Measurements from ENCODE around the gene HJV. TPM values are rescaled to one million over a fixed set of nuclear protein-coding genes. Genes with fewer than 3 reads are reported as not detected.

HJV gene
- total and polyA plus RNA-seq, 2 experiments from 2014 or later, result 3.0 to 5.7 TPM

DNA sequence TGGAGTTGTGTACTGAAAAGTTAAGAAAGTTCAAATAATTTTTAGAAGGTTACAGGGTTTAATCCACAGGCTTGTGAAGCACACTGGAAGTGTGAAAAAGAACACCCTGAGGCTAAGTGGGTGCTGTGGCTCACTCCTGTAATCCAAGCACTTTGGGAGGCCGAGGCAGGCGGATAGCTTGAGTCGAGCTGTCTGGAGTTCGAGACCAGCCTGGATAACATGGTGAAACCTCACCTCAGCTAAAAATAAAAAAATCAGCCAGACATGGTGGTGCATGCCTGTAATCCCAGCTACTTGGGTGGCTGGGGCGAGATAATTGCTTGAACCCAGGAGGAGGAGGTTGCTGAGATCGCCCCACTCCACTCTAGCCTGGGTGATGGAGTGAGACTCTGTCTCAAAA lies 35.0 kb downstream of the HJV start:
- no peaks in the 10 kb centered on the region for H3K36me3 ChIP-seq (replicated peaks; ENCODE audit: insufficient read depth, low read depth)
- H3K4me1 ChIP-seq (ENCODE audit: insufficient read depth), result no peaks in the 10 kb centered on the region
- H3K27ac ChIP-seq, result peak overlapping the region; percentile 8
- H3K79me2 ChIP-seq, result no peaks in the 10 kb centered on the region
- H3K9me3 ChIP-seq (ENCODE audit: low read depth), result no peaks in the 10 kb centered on the region
- 94% methylated on average over 6 of the region's 6 CpGs for WGBS (ENCODE audit: low lambda C conversion rate, missing lambda C conversion rate)
- DNase-seq (ENCODE audit: low spot score), result no peak
- no peaks in the 10 kb centered on the region for H4K20me1 ChIP-seq (ENCODE audit: insufficient read depth, poor library complexity, severe bottlenecking)
- H2AFZ ChIP-seq, result no peak overlapping the region
- H3K4me2 ChIP-seq, result no peak overlapping the region
- H3K9me2 ChIP-seq (replicated peaks; ENCODE audit: insufficient read depth), result no peaks in the 10 kb centered on the region
- no peak overlapping the region for H3K4me3 ChIP-seq
- no peak for TF ChIP-seq EZH2phosphoT487 (IDR thresholded peaks at IDR 0.05; ENCODE audit: low read depth, severe bottlenecking, unreplicated experiment)
- no peaks in the 10 kb centered on the region for H3K27me3 ChIP-seq

DNA sequence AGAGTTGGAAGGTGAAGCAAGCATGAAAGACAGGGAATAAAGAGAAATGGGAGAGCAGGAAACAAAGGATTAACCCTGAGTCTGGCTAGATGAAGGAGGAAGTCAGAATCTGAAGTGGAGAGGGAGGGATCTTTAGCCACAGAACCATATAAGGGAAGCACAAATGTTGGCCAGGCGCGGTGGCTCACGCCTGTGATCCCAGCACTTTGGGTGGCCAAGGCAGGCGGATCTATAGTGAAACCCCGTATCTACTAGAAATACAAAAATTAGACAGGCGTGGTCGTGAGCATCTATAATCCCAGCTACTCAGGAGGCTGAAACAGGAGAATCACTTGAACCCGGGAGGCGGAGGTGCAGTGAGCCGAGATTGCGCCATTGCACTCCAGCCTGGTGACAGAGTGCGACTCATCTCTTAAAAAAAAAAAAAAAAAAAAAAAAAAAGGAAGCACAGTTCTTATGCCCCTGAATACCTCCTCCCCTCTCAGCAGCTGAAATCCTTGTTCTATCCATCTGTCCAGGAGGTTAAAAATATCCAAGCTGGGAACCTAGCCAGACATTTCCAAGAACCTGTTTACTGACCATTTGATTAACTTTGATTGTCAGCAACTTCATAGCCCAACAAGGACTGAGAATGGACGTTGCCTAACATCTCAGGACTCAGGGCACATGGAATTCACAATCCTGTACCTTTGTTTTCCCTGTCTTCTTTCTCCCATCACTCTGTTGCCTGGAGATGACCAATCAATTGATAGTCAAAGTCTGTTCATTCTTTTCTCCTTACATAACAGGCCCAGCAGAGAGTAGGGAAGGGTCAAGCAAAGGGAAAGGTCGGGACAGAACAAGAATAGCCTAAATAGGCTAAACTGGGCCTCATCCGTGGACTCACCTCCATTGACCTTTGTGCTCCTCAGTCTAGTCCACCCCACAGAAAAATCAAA lies 35.8 kb downstream of the HJV start:
- TF ChIP-seq EZH2phosphoT487 (IDR thresholded peaks at IDR 0.05; ENCODE audit: low read depth, severe bottlenecking, unreplicated experiment) (no peak), EZH2 (IDR thresholded peaks at IDR 0.05; ENCODE audit: borderline replicate concordance) (no peak), CTCF (IDR thresholded peaks at IDR 0.05; ENCODE audit: poor library complexity) (no peak)
- Histone ChIP-seq H3K4me3 (no peak overlapping the region), H4K20me1 (ENCODE audit: insufficient read depth, poor library complexity, severe bottlenecking) (no peaks in the 10 kb centered on the region), H3K79me2 (no peaks in the 10 kb centered on the region), H3K4me1 (ENCODE audit: insufficient read depth) (no peaks in the 10 kb centered on the region), H3K4me2 (no peak overlapping the region), H2AFZ (no peak overlapping the region), H3K27me3 (no peaks in the 10 kb centered on the region), H3K9me2 (replicated peaks; ENCODE audit: insufficient read depth) (no peaks in the 10 kb centered on the region), H3K27ac (peak overlapping the region; percentile 27), H3K36me3 (replicated peaks; ENCODE audit: insufficient read depth, low read depth) (no peaks in the 10 kb centered on the region), H3K9me3 (ENCODE audit: low read depth) (no peaks in the 10 kb centered on the region)
- no peak for DNase-seq (ENCODE audit: low spot score)
- WGBS (ENCODE audit: low lambda C conversion rate, missing lambda C conversion rate), result 75% methylated on average over 14 of the region's 15 CpGs

DNA sequence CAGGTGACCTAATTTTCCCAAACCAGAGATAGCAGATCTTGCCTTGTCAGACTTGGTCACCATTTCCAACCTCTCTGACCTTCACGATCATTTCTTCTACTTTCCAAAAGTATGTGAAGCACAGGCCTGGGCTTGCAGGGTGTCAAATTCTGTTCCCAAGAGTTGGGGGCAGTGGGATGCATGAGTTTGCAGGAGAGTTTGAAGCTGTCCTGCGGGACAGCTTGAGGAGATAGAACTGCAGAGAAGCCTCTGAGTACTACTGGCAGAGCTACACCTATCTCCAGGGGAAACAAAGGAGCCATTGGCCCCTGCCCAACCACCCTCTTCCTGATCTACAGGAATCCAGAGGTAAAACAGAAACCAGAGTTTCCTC lies 36.4 kb downstream of the HJV start:
- Histone ChIP-seq H3K27me3 (no peaks in the 10 kb centered on the region), H3K4me2 (no peak overlapping the region), H4K20me1 (ENCODE audit: insufficient read depth, poor library complexity, severe bottlenecking) (no peaks in the 10 kb centered on the region), H3K4me1 (ENCODE audit: insufficient read depth) (peaks cover under 1% of the 10 kb centered on the region), H3K9me2 (replicated peaks; ENCODE audit: insufficient read depth) (no peaks in the 10 kb centered on the region), H3K79me2 (no peaks in the 10 kb centered on the region), H3K27ac (peak overlapping the region; percentile 27), H3K4me3 (no peak overlapping the region), H3K9me3 (ENCODE audit: low read depth) (no peaks in the 10 kb centered on the region), H3K36me3 (replicated peaks; ENCODE audit: insufficient read depth, low read depth) (no peaks in the 10 kb centered on the region), H2AFZ (no peak overlapping the region)
- no peak for TF ChIP-seq CTCF (IDR thresholded peaks at IDR 0.05; ENCODE audit: poor library complexity)
- no peak for TF ChIP-seq EZH2 (IDR thresholded peaks at IDR 0.05; ENCODE audit: borderline replicate concordance)
- no peak for TF ChIP-seq EZH2phosphoT487 (IDR thresholded peaks at IDR 0.05; ENCODE audit: low read depth, severe bottlenecking, unreplicated experiment)
- no peak for DNase-seq (ENCODE audit: low spot score)
- 77% methylated on average over 2 of the region's 2 CpGs for WGBS (ENCODE audit: low lambda C conversion rate, missing lambda C conversion rate)

Measured in hepatocyte (in vitro differentiated cells).